GM12874 (cell line): ENCODE data around the gene PLXNA2.

Source experiments
- CTCF ChIP-seq: IDR thresholded peaks from 2 replicates; pipeline ENCODE4 v1.5.1; 2011; ENCODE audit warnings: low read depth, mild to moderate bottlenecking, control low read depth, low read length, moderate library complexity; ENCODE audit not compliant: insufficient read depth

Gene PLXNA2

GRCh38 chr1:208245185-208245705, 1.1 kb upstream of the PLXNA2 start:
- TF ChIP-seq CTCF, result peak; percentile 65

GRCh38 chr1:208243527-208243966, 637 bp downstream of the PLXNA2 start:
- no peak for TF ChIP-seq CTCF

- TF ChIP-seq CTCF, result no peak
These were observed 1.1 kb downstream of the PLXNA2 start for GRCh38 chr1:208242941-208243526.

- no peak for TF ChIP-seq CTCF
These were observed 2.0 kb downstream of the PLXNA2 start for GRCh38 chr1:208242146-208242545.

GRCh38 chr1:208241512-208241911, 2.7 kb downstream of the PLXNA2 start:
- TF ChIP-seq CTCF, result no peak

- no peak for TF ChIP-seq CTCF
These were observed 3.4 kb downstream of the PLXNA2 start for GRCh38 chr1:208240662-208241355.

GRCh38 chr1:208239473-208240381, 4.5 kb downstream of the PLXNA2 start:
- TF ChIP-seq CTCF, result no peak
